GM20431 (cell line): ENCODE measurements around the gene CLTCL1.

Source experiments
- in situ Hi-C: fragments of 300-500 bp; cut with MseI, MboI; formaldehyde crosslinking; loops from one replicate; pipeline ENCODE4 v1.15.0; 2020; ENCODE audit warnings: low sequenced_read_pairs; ENCODE audit not compliant: unreplicated experiment

Gene CLTCL1

DNA sequence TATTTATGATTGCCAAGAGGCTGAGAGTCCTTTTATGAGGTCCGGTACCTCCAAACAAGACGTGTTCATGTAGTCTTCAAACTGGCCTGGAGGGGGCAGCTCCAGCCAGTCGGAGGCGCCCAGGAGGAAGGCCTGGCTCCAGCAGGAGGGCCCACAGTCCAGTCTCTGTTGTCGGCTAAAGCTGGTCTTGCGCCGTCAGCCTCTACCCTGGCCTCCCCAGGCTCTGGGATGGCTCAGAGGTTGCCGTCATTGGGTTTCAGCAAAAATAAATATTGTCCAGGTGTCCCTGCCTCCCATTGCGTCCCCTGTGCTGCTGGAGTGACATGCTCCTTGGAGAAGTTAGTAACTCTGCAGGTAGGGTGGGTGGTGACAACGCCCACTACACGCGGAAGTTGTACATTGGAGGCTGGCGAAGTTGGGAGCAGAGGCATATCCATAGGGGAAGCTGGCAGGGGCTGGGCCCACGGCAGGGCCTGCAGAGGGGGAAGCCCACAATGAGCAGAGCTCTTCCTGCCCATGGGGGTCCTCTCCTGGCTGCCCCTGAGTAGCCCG, 111.9 kb downstream of the CLTCL1 start:
- in situ Hi-C loops: loop anchor here (25.0 kb wide), 1 partner anchor 308 kb away; the partner anchor contains the start of genes CDC45 and UFD1

DNA sequence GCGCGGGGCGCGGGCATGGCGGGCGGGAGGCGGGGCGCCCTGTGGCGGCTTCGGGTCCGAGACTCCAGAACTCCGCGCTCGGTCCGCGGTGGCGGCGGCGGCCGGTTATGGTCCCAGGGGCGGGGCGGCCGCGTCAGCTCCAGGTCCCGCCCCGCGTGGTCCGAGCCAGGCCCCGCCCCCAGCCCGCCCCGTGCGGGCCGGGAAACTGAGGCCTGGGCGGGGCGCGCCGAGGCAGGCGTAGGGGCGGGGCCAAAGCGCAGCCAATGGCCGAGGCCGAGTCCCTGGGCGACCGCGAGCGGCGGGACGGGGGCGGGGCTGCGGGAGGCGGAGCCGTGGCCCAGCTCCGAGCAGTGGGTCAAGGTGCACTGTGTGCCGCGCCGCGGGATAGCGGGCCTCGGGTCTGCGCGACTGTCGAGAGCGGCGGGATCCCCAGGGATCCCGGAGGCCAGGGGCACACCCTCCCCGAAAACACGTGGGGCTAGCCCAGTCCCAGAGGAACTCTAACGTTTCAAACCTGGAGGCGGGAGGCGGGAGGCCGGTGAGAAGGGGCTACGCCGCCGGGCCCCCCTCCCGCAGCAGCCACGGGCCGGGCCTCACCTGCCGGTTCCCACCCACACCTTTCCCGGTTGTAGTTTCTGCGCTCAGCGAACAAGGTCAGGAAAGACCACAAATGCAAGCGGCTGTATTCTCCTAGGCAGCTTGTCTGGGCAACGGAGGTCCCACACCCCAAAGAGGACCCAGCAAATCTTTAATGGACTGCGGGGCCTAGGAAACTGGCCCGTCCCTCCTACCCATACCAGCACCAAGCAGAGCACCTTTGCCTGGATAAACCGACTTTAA, 112.6 kb downstream of the CLTCL1 start, which contains the start of gene SLC25A1:
SLC25A1 (minus strand) TSS at position 80 of the 840 bp plus-strand sequence; CDS start at position 17, 63 bp downstream.
- in situ Hi-C loops: loop anchor here (25.0 kb wide), 1 partner anchor 308 kb away; the partner anchor contains the start of genes CDC45 and UFD1

DNA sequence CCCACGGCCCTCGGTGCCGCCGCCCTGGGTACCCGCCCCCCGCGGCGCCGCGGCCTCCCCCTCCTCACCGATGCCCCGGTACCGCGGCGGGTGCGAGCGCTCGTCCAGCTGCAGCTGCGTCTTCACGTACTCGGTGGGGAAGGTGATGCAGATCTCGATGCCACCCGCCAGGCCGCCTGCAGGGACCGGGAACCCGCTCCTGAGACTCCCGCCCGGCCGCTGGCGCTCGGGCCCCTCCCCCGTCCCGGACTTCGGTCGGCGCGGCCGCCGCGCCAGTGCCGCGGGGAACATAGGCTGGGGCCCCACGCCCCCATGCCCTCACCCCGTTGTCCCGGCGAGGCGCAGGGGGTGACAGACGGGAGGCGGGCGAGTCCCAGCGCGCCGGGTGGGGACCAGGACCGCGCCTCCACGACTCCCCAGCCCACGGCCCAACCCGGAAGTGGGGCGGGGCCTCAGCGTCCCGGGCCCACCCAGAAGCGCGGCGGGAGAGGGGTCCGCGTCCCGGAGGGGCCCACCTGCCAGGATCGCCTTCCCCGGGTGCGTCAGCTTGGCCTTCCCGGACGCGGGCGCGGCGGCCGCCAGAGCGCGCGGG, 113.4 kb downstream of the CLTCL1 start:
- in situ Hi-C loops: loop anchor here (25.0 kb wide), 1 partner anchor 309 kb away; the partner anchor contains the start of genes CDC45 and UFD1

DNA sequence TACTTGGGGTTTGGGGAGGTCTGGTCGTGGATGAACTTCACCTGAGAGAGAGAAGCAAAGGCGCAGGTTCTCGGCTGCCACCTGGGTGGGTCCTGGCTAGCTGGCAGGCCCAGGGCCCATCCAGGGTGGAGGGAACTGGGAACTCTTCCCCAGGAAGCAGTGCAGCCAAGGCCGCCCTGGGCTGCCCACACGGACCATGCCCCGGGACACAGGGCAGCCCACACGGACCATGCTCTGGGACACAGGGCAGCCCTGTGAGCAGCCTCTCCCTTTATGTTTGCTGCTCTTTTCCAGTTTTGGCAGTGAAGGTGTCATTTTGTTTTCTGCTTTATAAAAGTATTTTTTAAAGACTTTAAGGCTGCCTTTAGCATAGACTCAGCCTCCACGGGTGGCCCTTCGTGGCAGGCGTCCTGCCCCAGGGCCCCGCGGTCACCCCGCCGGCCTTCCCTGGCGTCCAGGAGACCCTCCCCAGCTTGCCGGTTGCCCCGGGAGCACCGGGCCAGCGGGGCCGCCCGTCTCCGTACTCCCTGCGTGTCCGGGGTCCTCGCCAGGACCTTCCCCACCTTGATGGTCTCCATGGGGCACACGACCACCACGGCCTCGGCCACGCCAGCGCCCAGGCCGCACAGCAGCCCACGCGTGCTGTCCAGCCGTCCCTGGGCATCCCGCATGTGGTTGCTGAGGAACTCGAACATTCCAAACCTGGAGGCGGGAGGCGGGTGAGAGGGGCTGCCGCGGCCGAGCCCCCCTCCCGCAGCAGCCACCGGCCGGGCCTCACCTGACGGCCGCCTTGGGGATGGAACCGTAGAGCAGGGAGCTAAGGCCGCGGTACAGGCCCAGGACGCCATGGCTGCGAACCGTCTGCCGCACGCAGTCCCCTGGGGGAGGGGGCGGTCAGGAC, 114.1 kb downstream of the CLTCL1 start:
- in situ Hi-C loops: loop anchor here (25.0 kb wide), 1 partner anchor 310 kb away; the partner anchor contains the start of genes CDC45 and UFD1

DNA sequence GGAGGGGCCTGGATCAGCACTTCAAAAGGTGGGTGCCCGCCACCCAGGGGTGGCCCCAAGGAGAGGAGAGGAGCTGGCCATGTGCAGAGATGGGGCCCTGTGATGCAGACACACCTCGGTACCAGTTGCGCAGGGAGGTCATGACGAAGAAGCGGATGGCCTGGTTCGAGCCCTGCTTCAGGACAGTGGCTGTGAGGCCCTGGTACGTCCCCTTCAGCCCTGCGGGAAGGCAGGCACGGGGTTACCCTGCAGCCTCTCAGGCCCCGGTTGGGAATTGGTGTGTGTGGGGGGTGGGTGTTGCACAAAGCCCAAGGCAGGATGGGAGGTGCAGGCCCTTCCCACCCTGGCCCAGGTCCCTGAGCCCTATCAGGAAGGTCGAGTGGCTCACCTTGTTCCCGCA, 114.8 kb downstream of the CLTCL1 start:
- in situ Hi-C loops: loop anchor here (25.0 kb wide), 1 partner anchor 311 kb away; the partner anchor contains the start of genes CDC45 and UFD1

DNA sequence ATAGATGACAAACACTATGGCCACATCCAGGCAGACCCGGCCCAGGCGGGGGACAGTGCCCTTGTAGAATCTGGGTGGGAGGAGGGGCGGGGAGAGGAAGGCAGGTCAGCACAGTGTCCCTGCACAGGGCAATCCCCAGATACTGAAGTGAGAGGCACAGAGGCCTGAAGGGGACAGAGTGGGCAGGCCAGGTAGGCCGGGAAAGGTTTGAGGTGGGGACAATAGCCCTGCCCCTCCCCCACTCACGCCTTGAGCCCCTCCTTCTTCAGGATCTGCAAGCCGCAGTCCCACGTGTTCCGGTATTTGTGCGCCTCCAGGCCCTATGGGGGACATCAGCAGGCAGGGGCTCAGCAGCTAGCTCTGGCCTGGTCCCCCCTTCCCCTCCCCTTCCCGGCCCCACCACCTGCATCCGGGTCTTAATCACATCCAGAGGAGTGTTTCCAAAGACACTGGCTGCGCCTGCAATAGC, 115.3 kb downstream of the CLTCL1 start:
- in situ Hi-C loops: loop anchor here (25.0 kb wide), 1 partner anchor 311 kb away; the partner anchor contains the start of genes CDC45 and UFD1

DNA sequence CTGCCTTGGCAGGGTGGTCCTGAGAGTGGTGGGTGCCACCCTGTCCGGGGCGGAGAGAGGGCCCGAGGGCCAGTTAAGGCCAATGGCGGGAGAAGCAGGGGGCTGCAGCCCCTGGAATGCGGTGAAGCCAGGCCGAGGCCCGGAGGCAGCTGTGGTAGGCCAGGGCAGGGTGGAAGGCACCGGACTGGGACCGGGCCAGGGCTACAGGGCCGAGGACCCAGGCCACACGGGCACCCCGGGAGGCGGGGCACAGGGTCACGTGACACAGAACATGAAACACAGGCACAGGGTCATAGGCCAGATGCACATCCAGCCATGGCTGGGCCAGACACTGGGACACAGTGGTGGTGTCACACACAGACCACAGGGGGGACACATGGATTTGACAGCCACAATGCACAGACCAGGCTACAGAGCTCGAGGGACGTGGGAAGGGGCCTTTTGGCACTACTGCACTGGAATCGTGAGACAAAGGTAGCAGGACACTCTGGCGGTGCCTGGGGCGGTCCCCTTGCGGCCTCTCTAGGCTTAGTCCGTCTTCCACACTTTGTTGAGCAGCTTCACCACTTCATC, 115.8 kb downstream of the CLTCL1 start:
- in situ Hi-C loops: loop anchor here (25.0 kb wide), 1 partner anchor 312 kb away; the partner anchor contains the start of genes CDC45 and UFD1

DNA sequence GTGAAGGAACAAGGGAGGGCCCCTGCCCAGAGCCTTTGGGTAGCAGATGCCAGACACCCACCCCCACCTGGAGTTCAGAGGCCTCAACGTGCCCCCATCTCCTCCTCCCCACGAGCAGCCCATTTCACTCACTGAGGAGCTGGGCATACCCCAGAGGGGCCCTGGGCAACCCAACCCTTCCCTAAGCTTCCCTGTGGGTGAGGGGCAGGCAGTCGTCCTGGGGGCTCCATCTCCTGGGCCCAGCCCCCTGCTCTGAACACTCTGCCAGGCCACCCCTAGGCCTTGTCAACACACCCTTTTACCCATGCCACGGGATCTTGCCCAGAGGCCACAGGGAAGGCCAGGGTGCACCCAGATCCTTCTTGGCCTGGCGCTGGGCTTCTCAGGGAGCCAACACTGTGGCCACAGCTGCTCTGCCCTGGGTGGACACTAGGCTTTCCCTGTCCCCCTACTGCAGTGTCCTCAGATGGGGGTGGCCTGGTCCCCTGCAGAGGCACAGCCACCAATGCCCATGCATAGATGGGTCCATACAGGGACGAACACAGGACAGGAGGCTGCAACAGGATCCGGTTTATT, 116.4 kb downstream of the CLTCL1 start:
- in situ Hi-C loops: loop anchor here (25.0 kb wide), 1 partner anchor 312 kb away; the partner anchor contains the start of genes CDC45 and UFD1

DNA sequence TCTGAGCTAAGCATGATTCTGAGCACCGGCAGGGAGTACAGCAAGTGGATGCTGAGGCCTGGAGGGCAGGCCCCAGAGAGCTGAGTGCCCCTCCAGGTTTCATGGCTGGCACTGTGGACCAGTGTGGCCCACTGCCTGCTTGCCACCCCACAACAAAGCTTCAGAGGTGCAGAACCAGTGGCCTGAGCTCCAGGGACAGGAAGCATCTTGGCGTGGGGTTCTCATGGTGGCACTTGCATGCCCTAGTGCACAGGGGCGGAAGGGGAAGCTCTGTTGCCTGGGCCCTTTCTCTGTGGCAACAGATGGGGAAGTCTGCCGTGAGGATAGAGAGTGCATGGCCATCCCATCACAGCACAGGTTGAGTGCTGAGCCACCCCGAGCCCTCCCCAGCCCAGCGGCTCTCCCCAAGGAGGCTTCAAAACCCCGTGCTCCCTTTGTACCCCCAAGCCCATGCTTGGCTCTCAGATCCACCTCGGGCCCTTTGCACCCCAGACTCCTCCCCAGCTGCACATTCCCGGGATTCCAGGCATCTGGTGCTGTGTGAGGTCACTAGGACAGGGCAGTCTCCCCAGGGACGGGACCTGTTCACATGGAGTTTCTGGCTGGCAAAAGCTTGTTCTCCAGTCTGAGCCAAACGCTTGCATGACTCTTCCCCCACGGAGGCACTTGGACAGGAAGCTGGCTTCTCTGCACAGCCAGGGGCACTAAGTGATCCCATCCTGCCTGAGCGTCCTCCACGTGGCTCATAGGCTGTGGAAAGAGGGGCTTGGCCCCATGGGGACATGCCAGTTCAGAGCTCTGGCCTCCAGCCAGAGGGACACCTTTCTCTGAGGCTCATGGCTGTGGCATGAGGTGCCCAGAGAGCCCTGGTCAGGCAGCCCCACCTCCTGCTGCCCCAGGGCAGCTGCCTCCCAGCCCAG, 117.2 kb downstream of the CLTCL1 start:
- in situ Hi-C loops: loop anchor here (25.0 kb wide), 1 partner anchor 313 kb away; the partner anchor contains the start of genes CDC45 and UFD1

DNA sequence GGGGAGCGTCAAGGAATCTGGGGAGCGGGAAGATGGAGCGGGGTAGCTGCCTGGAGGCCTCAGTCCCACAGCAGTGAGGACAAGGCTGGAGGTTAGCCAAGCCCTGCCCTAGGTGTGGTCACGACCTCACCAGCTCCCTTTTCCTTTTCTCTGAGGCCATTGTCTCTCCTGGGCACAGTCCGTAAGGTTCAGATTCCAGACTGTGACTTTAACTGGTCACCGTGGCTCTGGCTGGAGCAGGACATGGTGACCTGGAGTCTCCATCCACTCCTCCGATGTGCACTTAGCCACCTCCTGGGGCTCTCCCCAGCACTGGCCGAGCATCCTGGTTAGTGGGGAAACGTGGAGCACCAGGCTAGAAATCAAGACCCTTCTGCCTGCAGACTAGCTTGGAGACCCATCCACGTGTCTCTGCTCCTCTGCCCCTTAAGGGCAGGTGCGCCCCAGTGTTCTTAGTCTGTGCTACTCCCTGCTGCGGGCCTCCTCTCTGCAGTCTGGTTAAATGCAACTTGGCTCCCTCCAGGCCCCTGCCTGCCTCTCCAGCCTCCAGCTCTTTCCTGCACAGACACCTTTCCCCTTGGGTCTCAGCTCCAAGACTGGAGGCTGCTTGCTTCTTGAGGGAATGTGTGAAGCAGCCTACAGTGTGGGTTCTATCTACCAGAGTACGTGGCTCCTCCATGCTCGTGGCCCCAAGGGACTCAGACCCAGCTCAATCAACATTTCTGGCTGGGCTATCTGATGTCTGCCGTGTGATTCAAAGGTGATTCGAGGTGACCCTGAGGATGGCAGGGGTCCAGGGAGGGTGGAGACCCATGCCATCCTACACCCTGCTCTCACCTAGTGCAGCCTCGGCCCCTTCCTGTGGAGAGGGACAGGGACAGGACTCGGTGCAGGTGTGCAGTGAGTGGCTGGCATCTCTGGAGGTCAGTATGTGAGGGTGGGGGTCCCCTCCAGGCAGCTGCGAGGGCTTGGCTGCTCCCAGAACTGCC, 118.2 kb downstream of the CLTCL1 start:
- in situ Hi-C loops: no loop called here

DNA sequence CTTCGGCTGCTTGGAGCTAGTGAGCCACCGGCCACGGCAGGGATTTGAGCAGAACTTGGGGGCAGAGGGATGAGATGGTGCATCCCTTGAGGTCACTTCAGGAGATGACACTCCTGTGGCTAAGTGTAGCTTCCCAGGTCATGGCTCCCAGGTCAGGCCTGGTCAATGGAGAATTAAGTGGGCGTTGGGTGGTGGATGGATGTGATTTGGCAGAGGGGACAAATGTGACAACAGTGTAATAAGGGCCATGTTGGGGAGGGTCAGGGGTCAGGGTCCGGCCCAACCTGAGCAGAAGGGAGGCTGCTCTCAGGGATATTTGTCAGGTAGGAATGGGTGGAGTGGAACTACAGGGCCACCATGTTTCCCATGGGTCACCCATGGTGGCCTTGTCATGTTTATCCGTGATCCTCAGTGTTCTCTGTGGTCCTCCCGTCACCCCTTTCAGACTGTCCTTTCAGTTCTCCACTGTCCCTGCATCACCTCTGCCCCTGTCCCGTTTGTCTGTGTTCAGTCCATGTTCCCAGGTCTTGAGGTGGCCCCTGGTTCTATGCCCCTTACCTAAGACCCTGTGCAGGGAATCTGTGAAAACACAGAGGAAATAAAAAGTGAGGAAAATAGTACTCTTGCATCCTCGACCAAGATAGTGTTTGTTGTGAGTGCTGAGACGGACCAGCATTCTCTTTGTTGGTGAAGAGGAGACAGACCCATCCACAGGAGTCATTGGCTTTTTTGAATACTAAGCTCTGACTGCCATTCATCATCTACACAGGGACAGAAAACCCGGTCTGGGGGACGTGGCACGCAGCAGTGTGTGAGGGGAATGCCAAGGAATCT, 119.1 kb downstream of the CLTCL1 start:
- in situ Hi-C loops: no loop called here

DNA sequence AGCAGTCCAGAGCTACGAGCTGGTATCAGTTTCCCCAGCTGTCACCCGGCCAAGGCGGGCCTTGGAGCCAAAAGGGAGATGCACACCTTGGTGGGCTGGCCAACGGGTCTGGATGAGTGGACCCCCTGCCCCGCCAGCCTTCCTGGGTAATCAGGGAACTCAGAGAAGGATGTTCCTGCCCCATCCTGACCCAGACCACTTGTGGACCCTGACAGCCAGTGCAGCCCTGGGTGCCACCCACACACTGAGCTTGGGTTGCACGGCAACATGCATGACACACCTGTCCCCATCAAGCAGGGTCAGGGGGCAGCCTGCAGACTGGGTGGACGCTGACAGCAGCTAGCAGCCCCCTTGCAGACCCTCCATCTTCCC, 121.6 kb downstream of the CLTCL1 start:
- in situ Hi-C loops: no loop called here

DNA sequence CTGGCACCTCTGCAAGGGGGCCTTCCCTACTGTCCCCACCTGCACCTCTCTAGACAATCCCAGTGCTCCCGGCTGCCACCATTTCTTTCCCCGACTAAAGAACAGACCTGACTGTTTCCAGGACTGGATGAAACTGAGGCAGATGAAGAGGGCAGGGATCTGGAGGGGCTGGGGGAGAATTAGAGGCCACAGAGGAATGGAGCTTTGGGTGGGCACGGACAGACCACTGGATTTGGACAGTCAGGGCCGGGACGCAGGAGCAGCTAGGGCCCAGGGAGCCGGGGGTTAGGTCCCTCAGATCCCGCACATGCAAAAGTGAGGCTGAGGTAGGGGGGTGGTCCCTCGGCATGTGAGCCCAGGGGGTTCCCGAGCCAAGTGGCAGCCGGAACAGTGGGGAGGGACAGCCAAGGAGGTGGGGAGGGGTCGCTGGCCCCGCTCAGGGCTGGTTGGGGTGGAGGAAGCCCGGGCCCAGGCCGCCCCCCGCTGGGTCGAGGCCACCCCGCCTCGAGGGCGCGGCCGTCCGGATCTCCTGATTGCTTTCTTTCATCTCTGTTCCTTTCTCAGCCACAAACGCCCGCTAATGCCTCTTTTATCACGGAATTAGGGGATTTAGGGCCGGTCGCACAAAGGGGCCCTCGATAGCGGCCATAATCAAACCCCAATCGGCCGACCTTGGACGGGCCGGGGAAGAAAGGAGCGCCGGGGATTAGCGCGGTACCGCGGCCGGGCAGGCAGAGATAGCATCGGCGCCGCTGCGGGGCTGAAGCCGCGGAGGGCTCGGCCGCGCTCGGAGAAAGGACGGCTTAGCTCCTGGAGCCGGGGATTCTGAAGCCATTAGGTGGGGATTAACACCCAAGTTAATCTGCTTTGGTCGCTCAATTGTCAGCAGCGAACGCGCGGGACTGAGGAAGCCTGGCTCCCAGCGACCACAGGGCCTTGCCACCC, 122.2 kb downstream of the CLTCL1 start:
- in situ Hi-C loops: no loop called here

DNA sequence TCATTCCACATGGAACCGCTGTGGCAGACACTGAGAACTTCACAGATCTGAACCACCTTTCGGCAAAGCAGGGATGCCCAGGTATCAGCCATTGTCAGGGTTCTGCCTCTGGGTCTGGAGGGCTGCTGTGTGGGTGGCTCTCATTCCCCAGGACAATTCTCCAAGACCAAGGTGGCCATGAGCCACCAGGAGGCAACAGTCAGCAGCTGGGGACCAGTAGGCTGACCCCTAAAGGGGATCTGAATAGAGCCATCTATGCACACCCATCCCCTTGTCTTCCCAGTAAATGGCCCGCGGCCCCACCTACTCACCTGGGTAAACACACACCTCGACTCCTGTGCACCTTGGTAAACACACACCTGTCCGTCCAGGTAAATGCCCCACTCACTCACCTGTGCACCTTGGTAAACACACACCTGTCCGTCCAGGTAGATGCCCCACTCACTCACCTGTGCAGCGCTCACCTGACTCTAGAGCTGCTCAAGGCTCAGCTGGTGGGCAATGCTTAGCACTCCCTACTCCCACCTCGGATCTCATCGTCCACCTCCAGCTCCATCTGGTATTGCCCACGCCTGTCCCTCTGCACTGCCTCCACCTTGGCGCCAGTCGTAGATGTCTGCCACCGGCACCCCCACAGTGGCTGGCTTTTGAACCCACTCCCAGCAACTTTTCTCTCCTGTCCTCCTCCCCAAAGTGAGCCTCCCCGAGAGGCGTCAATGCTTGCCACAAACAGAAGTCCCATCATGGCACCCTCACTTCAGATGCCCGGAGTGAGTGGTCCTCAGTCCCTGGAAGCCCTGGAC, 123.2 kb downstream of the CLTCL1 start:
- in situ Hi-C loops: no loop called here
